C4-2B (cell line): ENCODE measurements around the gene KDSR.

Experiments
- H3K27ac ChIP-seq: fragments of 450-650 bp; 2 replicates; pipeline ENCODE4 v1.5.1; 2017
- ZFX ChIP-seq: fragments of 450-650 bp; IDR thresholded peaks from 2 replicates; pipeline ENCODE4 v1.6.1; 2017
- TF ChIP-seq, protein P1 (sequence below): fragments of 450-650 bp; conservative IDR thresholded peaks from 2 replicates; pipeline ENCODE4 v1.5.1; 2017; ENCODE audit warnings: mild to moderate bottlenecking

Gene KDSR

DNA sequence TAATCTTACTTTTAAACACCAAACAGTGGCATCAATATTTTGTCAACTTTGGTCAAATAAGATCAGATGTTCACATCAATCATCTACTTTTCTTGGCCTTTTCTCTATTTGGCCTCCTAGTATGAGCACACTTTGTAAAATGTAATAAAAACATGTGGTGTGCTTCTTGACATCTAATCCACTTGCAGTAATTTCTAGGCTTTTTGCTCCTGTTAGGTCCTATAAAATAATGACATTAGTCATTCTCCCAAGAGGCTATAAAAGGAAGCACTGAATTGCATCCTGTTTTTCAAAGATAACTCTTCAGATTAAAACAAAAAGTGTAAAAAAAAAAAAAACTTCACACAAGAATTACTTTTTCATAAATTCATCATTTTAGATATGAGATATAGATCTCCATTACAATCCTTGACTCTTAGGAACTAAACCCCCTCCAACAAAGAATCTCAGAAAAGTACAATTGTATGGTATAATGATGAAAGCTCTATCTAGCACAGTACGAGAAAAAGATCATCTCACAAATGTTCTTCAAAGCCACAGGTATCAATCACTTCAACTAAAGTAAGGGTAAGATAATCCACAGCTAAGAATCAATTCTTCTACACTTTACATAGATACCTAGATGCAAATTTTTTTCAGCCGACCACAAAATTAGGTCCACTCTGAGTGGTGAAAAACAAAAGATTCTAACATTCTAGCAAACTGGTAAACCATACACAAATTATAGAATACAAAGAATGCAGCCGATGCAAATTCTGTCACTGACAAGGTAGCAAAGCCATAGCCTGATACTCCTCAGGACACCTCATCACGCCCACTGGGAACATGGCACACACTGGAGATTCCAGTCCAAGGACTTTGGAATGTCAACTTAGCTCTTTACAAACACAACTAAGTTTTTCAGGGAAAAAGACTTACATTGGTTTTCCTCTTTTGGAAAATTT is 50.1 kb downstream of the KDSR start:
- TF ChIP-seq, protein P1, sequence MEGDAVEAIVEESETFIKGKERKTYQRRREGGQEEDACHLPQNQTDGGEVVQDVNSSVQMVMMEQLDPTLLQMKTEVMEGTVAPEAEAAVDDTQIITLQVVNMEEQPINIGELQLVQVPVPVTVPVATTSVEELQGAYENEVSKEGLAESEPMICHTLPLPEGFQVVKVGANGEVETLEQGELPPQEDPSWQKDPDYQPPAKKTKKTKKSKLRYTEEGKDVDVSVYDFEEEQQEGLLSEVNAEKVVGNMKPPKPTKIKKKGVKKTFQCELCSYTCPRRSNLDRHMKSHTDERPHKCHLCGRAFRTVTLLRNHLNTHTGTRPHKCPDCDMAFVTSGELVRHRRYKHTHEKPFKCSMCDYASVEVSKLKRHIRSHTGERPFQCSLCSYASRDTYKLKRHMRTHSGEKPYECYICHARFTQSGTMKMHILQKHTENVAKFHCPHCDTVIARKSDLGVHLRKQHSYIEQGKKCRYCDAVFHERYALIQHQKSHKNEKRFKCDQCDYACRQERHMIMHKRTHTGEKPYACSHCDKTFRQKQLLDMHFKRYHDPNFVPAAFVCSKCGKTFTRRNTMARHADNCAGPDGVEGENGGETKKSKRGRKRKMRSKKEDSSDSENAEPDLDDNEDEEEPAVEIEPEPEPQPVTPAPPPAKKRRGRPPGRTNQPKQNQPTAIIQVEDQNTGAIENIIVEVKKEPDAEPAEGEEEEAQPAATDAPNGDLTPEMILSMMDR = no peak
- no peak for TF ChIP-seq ZFX
- no peak overlapping the region for H3K27ac ChIP-seq

GRCh38 chr18:63315876-63316275 is 51.1 kb downstream of the KDSR start:
- no peak overlapping the region for H3K27ac ChIP-seq
- no peak for TF ChIP-seq ZFX
- TF ChIP-seq, protein P1 = no peak

- no peak for TF ChIP-seq ZFX
- TF ChIP-seq, protein P1 = no peak
- no peak overlapping the region for H3K27ac ChIP-seq
Observed at GRCh38 chr18:63315131-63315662, 51.8 kb downstream of the KDSR start.

DNA sequence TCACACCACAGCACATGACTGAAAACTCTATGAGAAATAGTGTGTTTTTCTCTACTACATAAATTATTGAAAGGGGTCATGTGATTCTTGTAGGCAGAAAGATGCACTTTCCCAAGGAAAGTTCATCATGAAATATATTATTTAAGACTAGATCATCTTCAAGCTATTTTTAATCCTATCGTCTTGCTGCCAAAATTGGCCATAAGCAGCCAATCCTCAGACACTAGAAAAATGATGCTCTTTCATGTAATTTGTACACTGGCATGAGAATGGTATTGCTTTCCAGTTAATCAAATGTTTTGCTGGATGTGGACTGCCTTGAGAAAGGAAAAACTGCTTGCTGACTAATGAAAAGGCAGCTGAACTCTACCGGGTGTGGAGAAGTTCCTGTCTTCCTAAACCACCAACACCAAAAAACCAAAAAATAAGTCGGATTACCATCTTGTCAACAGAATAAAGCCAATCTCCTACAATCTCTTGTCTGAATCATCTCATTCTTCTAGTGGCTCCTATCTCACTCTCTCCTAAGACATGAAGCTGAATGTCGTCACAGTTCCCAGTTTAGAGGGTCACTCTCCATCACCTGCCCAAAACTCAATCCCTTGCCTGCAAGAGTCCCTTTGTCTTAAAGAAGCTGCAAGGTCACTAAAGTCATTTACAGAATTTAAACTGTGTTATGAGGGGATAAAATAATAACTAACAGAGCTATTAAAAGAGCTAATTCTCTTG is 52.8 kb downstream of the KDSR start:
- TF ChIP-seq ZFX = no peak
- no peak overlapping the region for H3K27ac ChIP-seq

GRCh38 chr18:63313396-63313917 is 53.5 kb downstream of the KDSR start:
- H3K27ac ChIP-seq = no peak overlapping the region
- TF ChIP-seq, protein P1 = no peak
- TF ChIP-seq ZFX = no peak

DNA sequence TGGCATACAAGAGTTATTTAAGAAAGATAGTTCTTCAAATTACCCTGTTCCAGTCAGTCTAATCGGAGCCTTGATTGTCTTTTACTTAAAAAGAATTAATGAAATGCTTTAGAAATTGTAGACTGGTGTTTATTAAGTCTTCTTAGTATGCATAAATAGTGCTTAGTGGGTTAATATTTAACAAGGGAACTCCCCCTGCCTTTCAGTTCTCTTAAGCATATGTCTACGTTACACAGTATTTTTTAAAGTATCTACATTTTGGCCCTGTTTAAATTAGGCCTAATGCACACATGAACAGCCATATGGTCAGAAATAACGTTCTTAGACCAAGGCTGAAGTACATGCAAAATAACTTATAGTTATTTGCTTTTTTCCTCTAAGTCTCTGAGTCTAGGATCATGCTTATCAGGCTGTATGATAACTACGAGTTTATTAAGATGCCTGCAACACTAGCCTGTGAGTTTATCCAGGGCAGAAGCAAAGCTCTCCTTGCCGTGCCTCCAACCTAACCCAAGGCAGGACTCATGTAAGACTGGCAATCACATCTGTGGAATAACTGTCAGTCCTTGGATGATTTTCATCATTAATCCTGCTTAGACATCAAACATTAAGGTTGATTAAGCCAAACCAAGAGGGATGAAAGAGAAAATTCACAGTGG is 54.1 kb downstream of the KDSR start:
- no peak overlapping the region for H3K27ac ChIP-seq
- TF ChIP-seq, protein P1 = no peak
- no peak for TF ChIP-seq ZFX

- TF ChIP-seq ZFX = no peak
- TF ChIP-seq, protein P1 = no peak
- H3K27ac ChIP-seq = no peak overlapping the region
Observed at GRCh38 chr18:63312019-63312409, 55.0 kb downstream of the KDSR start.
